AG04450 (cell line): ENCODE measurements around the gene POLR1A. TPM values are rescaled to one million over a fixed set of nuclear protein-coding genes. Genes with fewer than 3 reads are reported as not detected.
"Not testable (repeated sequence)": the region's sequence is repeated elsewhere in the genome, so short reads cannot be mapped to it uniquely, and the experiment has no call there.

Experiments
- CTCF ChIA-PET: fragments of 300-600, 350-600 bp; formaldehyde crosslinking; extraction: SDS; loops from one replicate; lab custom pipeline; 2022; ENCODE audit warnings: antibody characterized with exemption, inconsistent platforms; lab: Charles Lee
- POLR2A ChIA-PET: fragments of 350-600 bp; formaldehyde crosslinking; extraction: SDS; loops from one replicate; lab custom pipeline; 2021; ENCODE audit warnings: antibody characterized with exemption, inconsistent platforms; lab: Yijun Ruan, JAX
- DNase-seq: peaks from one replicate; pipeline ENCODE4 v3.0.0-alpha.2; 2011; ENCODE audit warnings: low read depth, low spot score
- H3K27ac ChIP-seq: one replicate; pipeline ENCODE4 v1.5.1; 2012; ENCODE audit warnings: low read depth, low read length, control low read depth
- H3K27me3 ChIP-seq: one replicate; pipeline ENCODE4 v1.6.0; 2012; ENCODE audit warnings: low read length; ENCODE audit not compliant: control insufficient read depth, insufficient read depth
- H3K4me3 ChIP-seq: 2 replicates; pipeline ENCODE4 v1.5.1; 2011; ENCODE audit warnings: mild to moderate bottlenecking, low read depth, low read length, control low read depth
- H3K9me3 ChIP-seq: 2 replicates; pipeline ENCODE4 v1.5.1; 2012; ENCODE audit warnings: low read length; ENCODE audit not compliant: control insufficient read depth, insufficient read depth
- polyA plus RNA-seq: library from polyadenylated mRNA; depleted of rRNA; stranded (reverse); fragments of >200 nt; gene quantifications from 2 replicates; pipeline ENCODE4 v1.2.3, GENCODE V29; 2011
- TF ChIP-seq, protein P1 (sequence below): IDR thresholded peaks from 2 replicates; pipeline ENCODE4 v1.5.1; 2011; ENCODE audit warnings: low read depth, low read length, control low read depth, inconsistent platforms

Gene POLR1A
- polyA plus RNA-seq, 1 experiment = 11.1 TPM

DNA sequence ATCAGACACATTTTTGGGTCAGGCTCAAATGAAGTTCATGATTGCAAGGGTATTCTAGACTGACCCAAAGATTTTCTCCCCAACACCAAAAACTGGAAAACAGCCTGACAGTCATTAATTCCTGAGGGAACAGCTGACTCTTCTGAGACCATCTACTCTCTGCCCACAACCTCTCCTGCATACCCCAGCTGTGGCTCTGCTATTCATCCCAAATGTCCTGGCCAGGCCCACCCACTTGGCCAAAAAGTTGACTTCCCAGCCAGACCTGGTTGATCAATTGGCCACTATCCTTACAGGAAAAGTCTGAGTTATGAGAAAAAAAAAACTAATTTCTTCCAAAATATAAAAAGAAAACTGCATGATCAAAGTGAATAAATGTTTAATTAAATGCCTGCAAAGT is 113.1 kb downstream of the POLR1A start:
- CTCF ChIA-PET = no interaction called here
- TF ChIP-seq, protein P1, sequence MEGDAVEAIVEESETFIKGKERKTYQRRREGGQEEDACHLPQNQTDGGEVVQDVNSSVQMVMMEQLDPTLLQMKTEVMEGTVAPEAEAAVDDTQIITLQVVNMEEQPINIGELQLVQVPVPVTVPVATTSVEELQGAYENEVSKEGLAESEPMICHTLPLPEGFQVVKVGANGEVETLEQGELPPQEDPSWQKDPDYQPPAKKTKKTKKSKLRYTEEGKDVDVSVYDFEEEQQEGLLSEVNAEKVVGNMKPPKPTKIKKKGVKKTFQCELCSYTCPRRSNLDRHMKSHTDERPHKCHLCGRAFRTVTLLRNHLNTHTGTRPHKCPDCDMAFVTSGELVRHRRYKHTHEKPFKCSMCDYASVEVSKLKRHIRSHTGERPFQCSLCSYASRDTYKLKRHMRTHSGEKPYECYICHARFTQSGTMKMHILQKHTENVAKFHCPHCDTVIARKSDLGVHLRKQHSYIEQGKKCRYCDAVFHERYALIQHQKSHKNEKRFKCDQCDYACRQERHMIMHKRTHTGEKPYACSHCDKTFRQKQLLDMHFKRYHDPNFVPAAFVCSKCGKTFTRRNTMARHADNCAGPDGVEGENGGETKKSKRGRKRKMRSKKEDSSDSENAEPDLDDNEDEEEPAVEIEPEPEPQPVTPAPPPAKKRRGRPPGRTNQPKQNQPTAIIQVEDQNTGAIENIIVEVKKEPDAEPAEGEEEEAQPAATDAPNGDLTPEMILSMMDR = no peak
- H3K4me3 ChIP-seq = no peak overlapping the region
- no peaks in the 10 kb centered on the region for H3K27me3 ChIP-seq
- POLR2A ChIA-PET = interaction anchor here (0.6 kb wide), 1 partner anchor 113 kb away, joined by 3 read pairs; no protein-coding TSS in a partner anchor
- no peak for DNase-seq
- no peaks in the 10 kb centered on the region for H3K9me3 ChIP-seq
- H3K27ac ChIP-seq = no peak overlapping the region

DNA sequence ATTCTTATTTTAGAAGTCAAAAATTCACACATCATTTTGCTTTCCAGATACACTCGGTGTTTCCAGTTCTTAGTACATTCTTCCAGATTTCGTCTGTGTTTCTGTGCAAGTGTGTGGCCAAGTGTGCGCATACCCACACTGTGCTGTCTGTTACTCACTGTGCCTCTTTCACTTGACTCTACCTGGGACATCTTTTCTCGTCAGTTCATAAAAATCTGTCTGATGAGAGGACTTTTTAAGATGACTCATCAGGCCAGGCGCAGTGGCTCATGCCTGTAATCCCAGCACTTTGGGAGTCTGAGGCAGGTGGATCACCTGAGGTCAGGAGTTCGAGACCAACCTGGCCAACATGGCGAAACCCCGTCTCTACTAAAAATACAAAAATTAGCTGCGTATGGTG is 113.6 kb downstream of the POLR1A start:
- DNase-seq, H3K27ac ChIP-seq, H3K4me3 ChIP-seq, CTCF ChIA-PET, H3K9me3 ChIP-seq, H3K27me3 ChIP-seq: not testable (repeated sequence)
- POLR2A ChIA-PET = interaction anchor here (0.6 kb wide), 1 partner anchor 113 kb away, joined by 3 read pairs; no protein-coding TSS in a partner anchor

DNA sequence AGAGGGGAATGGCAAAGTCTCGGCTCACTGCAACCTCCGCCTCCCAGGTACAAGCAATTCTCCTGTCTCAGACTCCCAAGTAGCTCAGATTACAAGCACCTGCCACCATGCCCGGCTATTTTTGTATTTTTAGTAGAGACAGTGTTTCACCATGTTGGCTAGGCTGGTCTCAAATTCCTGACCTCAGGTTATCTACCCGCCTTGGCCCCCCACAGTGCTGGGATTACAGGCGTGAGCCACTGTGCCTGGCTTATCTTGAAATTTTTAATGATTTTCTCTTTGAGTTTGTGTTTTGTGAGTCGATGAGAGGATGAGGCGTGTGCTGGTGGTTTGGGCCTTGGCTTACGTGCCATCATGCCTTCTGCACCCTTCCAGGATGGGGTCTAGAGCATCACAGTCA is 115.6 kb downstream of the POLR1A start:
- DNase-seq = no peak
- ChIA-PET POLR2A (no interaction called here), CTCF (no interaction called here)
- TF ChIP-seq, protein P1 = no peak
- no peaks in the 10 kb centered on the region for H3K9me3 ChIP-seq
- no peak overlapping the region for H3K27ac ChIP-seq
- no peaks in the 10 kb centered on the region for H3K27me3 ChIP-seq
- H3K4me3 ChIP-seq = no peak overlapping the region

DNA sequence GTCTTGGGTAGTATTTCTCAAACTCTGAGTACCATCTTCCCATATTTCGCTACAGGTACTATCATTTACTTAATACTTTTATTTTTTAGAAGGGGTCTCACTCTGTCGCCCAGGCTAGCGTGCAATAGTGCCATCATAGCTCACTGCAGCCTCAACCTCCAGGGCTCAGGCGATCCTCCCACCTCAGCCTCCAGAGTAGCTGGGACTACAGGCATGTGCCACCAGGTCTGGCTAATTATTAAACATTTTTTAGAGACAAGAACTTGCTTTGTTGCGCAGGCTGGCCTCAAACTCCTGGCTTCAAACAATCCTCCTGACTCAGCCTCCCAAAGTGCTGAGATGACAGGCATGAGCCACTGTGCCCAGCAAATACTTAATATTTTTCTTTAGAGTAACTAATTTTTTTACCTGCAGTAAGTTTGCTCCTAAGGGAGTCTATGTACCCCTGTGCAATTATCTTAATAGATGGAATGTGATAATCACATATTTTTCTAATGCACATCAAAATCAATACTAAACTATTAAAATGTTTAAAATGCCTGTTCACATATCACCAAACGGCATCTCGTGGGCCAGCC is 116.3 kb downstream of the POLR1A start:
- H3K9me3 ChIP-seq = no peaks in the 10 kb centered on the region
- no peak overlapping the region for H3K27ac ChIP-seq
- DNase-seq = no peak
- ChIA-PET POLR2A (no interaction called here), CTCF (no interaction called here)
- TF ChIP-seq, protein P1 = no peak
- no peak overlapping the region for H3K4me3 ChIP-seq
- no peaks in the 10 kb centered on the region for H3K27me3 ChIP-seq

DNA sequence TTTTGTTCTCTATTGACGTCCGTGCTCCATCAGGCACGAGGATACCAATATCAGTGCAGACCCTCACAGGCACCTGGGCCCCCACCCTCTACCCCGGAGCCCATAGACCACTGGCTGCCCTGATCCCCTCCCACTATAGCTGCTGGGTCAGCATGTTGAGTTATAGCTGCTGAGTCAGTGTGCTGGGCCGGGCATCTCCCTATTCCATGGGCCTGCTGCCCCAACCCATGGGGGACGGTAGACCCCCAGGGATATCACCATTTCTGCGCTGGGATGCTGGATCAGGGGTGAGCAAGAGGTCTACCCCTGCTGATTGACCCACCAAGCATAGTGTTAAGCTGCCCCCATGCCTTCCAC is 116.8 kb downstream of the POLR1A start:
- no peaks in the 10 kb centered on the region for H3K9me3 ChIP-seq
- ChIA-PET POLR2A (no interaction called here), CTCF (no interaction called here)
- H3K27ac ChIP-seq = no peak overlapping the region
- no peak overlapping the region for H3K4me3 ChIP-seq
- DNase-seq = no peak
- TF ChIP-seq, protein P1 = no peak
- H3K27me3 ChIP-seq = no peaks in the 10 kb centered on the region
